GM18517 (cell line): ENCODE results near the gene CERS5.

Source experiments
- ATAC-seq: cut with Tn5 transposase; IDR thresholded peaks from one replicate; pipeline ENCODE4 v1.9.1; 2021; ENCODE audit warnings: mild to moderate bottlenecking, moderate library complexity; ENCODE audit not compliant: unreplicated experiment

The CERS5 gene

GRCh38 chr12:50167049-50167828, at the start of gene CERS5:
CERS5 (minus strand) TSS chr12:50167369; CDS start chr12:50167297, 72 bp downstream.
- ATAC-seq, result peak; percentile 97

- no peak for ATAC-seq
Measured at GRCh38 chr12:50215033-50215432, 47.9 kb upstream of the CERS5 start.

GRCh38 chr12:50214018-50214417, 46.8 kb upstream of the CERS5 start:
- ATAC-seq, result no peak

- ATAC-seq, result no peak
Measured at GRCh38 chr12:50213439-50213838, 46.3 kb upstream of the CERS5 start.

- ATAC-seq, result no peak
Measured at GRCh38 chr12:50212071-50212467, 44.9 kb upstream of the CERS5 start.

- no peak for ATAC-seq
Measured at GRCh38 chr12:50211392-50212070, 44.4 kb upstream of the CERS5 start.

GRCh38 chr12:50207424-50207823, 40.3 kb upstream of the CERS5 start:
- no peak for ATAC-seq

GRCh38 chr12:50205648-50206047, 38.5 kb upstream of the CERS5 start:
- no peak for ATAC-seq

GRCh38 chr12:50203691-50204090, 36.5 kb upstream of the CERS5 start:
- ATAC-seq, result no peak

- ATAC-seq, result no peak
Measured at GRCh38 chr12:50201987-50202521, 34.9 kb upstream of the CERS5 start.

GRCh38 chr12:50200552-50201273, 33.5 kb upstream of the CERS5 start:
- ATAC-seq, result no peak

- no peak for ATAC-seq
Measured at GRCh38 chr12:50198829-50199228, 31.7 kb upstream of the CERS5 start.

- no peak for ATAC-seq
Measured at GRCh38 chr12:50197297-50197727, 30.1 kb upstream of the CERS5 start.

GRCh38 chr12:50196537-50196936, 29.4 kb upstream of the CERS5 start:
- ATAC-seq, result no peak

GRCh38 chr12:50195832-50196231, 28.7 kb upstream of the CERS5 start:
- ATAC-seq, result no peak

- no peak for ATAC-seq
Measured at GRCh38 chr12:50192908-50193307, 25.7 kb upstream of the CERS5 start.

GRCh38 chr12:50192236-50192635, 25.1 kb upstream of the CERS5 start:
- ATAC-seq, result no peak

GRCh38 chr12:50190859-50191258, 23.7 kb upstream of the CERS5 start:
- ATAC-seq, result no peak

GRCh38 chr12:50188875-50189575, 21.9 kb upstream of the CERS5 start:
- ATAC-seq, result no peak

- ATAC-seq, result no peak
Measured at GRCh38 chr12:50188241-50188781, 21.1 kb upstream of the CERS5 start.
